ENCODE measurements around the gene PCDHGA10. TPM values are rescaled to one million over a fixed set of nuclear protein-coding genes. Genes with fewer than 3 reads are reported as not detected.

Gene PCDHGA10
- total RNA-seq, 6 experiments from 2014 or later: 1.5 to 4.6 (median 2.8) TPM

DNA sequence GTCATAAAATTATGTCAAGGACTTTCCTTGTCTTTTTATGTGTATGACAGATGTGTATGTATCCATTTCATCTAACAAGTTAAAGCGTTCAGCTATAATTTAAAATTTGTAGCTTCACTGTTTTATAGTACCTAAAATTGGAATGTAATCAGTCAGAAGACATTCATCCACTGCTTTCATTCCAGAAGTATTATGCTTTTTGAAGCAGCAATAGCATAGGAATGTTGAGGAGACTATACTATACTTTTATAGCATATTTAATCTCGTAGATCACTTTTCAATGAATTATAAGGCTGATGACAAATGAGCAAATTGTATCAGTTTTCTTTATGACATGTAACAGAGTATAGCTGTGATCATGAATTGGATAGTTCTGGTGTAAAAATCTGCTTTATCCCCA, 24.4 kb downstream of the PCDHGA10 start:
- H3K4me1 ChIP-seq: no peaks in the 10 kb centered on the region
- 88% methylated on average over 2 of the region's 2 CpGs for WGBS (ENCODE audit: insufficient coverage, low coverage, low lambda C conversion rate, missing lambda C conversion rate)
- H3K36me3 ChIP-seq: no peaks in the 10 kb centered on the region
- no peaks in the 10 kb centered on the region for H3K27me3 ChIP-seq
- H3K27ac ChIP-seq: no peak overlapping the region
- TF ChIP-seq CTCF (IDR thresholded peaks at IDR 0.05) (no peak), POLR2A (IDR thresholded peaks at IDR 0.05) (no peak)
- DNase-seq (no peak), ATAC-seq (no peak)
- no peak overlapping the region for H3K4me3 ChIP-seq
- intact Hi-C loops (cut with DNase I): no loop called here
- no peaks in the 10 kb centered on the region for H3K9me3 ChIP-seq

- 68% methylated on average over 10 of the region's 10 CpGs for WGBS (ENCODE audit: insufficient coverage, low coverage, low lambda C conversion rate, missing lambda C conversion rate)
- no peak overlapping the region for H3K27ac ChIP-seq
- TF ChIP-seq CTCF (IDR thresholded peaks at IDR 0.05) (no peak), POLR2A (IDR thresholded peaks at IDR 0.05) (no peak)
- ATAC-seq: no peak
- no peaks in the 10 kb centered on the region for H3K36me3 ChIP-seq
- no peaks in the 10 kb centered on the region for H3K4me1 ChIP-seq
- H3K4me3 ChIP-seq: no peak overlapping the region
- no peaks in the 10 kb centered on the region for H3K27me3 ChIP-seq
- no peaks in the 10 kb centered on the region for H3K9me3 ChIP-seq
- intact Hi-C loops (cut with DNase I): no loop called here
- no peak for DNase-seq
These were observed 26.8 kb downstream of the PCDHGA10 start for GRCh38 chr5:141439411-141440141.

GRCh38 chr5:141440341-141440740, 27.6 kb downstream of the PCDHGA10 start:
- DNase-seq: no peak
- intact Hi-C loops (cut with DNase I): no loop called here
- Histone ChIP-seq H3K4me1 (no peaks in the 10 kb centered on the region), H3K4me3 (no peak overlapping the region), H3K9me3 (no peaks in the 10 kb centered on the region), H3K27me3 (no peaks in the 10 kb centered on the region), H3K36me3 (no peaks in the 10 kb centered on the region), H3K27ac (no peak overlapping the region)
- 87% methylated on average over 9 of the region's 9 CpGs for whole genome bisulfite sequencing (ENCODE audit: insufficient coverage, low coverage, low lambda C conversion rate, missing lambda C conversion rate)
- TF ChIP-seq POLR2A (IDR thresholded peaks at IDR 0.05) (no peak), CTCF (IDR thresholded peaks at IDR 0.05) (no peak)
- ATAC-seq: no peak

- Histone ChIP-seq H3K9me3 (no peaks in the 10 kb centered on the region), H3K4me1 (no peaks in the 10 kb centered on the region), H3K4me3 (no peak overlapping the region), H3K36me3 (no peaks in the 10 kb centered on the region), H3K27ac (no peak overlapping the region), H3K27me3 (no peaks in the 10 kb centered on the region)
- no peak for ATAC-seq
- intact Hi-C loops (cut with DNase I): no loop called here
- no peak for DNase-seq
- TF ChIP-seq POLR2A (IDR thresholded peaks at IDR 0.05) (no peak), CTCF (IDR thresholded peaks at IDR 0.05) (no peak)
- 40% methylated on average over 1 of the region's 50 CpGs for WGBS (ENCODE audit: insufficient coverage, low coverage, low lambda C conversion rate, missing lambda C conversion rate)
These were observed 28.9 kb downstream of the PCDHGA10 start for GRCh38 chr5:141441571-141442170.
